COR-L47 (cell line): ENCODE measurements around the gene MYL3.

Source experiments
- DNase-seq: peaks from one replicate; lab custom pipeline; 2025; lab: John Stamatoyannopoulos, UW

The MYL3 gene

DNA sequence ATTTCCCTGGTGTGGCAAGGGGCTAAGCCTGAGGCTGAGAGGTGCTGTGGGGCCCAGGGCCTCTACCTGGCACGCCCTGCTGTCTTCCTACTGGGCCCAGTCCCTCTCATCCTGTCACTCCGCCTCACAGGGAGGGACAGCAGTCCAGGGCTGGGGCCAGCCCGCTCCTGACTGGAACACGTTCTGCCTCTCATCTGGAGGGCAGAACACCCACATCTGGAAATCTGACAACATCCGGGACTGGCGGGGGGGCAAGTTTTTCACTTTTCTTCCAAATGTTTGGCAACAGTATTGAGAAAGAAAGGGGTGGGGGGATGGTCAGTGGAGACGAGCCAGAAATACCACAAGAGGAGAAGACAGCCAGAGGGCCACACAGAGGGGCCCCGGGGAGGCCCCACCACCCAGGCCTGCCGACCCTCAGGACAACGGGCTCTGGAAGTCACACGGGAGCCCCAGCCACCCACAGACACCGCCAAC lies 1.8 kb upstream of the MYL3 start:
- no peak for DNase-seq

GRCh38 chr3:46864061-46864881 lies 1.0 kb upstream of the MYL3 start:
- DNase-seq, result no peak

DNA sequence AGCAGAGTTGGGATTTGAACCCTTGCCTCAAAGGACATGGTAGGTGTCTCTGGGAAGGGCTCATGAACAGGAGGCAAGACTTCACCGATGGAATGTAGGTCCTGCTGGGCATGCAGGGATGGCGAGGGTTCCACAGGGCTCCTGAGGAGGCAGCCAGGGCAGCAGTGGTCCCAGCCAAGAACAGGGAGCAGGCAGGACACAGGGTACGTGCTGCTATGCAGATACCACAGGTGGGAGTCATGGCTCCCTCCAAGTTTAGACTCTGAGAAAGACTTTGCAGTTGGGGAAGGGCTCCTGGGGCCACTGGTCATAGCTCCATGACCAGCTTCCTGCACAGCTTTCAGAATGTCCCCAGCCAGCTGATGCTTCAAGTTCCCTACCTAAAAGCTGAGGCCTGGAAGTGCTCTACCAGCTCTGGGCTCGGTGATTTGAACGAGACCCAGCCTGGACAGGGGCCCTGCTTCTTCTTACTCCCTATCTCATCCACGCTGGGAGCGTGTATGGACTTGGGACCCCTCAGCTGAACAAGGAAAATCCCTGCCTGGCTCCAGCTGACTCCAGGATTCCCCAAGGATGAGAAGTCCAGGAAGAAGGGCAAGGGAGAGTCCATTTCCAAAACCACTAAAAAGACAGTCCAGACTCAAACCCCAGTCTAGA lies 747 bp downstream of the MYL3 start:
- DNase-seq, result no peak

DNA sequence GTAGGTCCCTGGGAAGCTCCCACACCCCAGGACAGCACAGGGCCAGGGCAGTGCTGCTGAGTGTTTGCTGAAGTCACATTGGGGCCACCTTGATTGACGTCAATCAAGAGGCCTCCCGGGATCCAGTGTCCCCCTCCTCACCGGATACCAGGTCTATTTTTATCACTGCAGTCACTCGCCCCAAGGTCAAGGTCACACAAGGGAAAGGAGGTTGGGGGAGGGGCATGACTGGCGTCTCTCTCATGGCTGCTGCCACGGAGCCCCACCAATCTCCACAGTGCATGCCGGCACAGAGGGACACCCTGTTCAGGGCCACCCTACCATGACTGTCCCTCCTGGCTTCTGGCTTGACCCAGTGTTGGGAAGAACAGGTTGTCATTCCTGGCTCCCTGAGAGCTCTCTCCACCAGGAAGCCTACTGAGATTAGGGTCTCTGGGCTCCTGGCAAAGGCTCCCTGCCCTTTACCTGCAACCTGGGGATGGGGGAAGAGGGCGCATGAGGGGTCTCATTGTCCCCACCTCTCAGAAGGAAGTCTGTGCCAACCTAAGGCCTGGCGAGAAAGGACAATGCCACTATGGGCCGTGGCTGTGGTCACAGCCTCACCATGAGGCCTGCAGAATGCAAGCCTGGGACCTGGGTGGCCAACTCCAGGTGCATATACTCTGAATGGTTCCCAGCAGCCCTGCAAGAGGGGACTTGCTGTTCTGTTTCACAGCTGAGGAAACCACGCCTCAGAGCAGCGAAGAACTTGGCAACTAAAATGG lies 1.5 kb downstream of the MYL3 start:
- no peak for DNase-seq

DNA sequence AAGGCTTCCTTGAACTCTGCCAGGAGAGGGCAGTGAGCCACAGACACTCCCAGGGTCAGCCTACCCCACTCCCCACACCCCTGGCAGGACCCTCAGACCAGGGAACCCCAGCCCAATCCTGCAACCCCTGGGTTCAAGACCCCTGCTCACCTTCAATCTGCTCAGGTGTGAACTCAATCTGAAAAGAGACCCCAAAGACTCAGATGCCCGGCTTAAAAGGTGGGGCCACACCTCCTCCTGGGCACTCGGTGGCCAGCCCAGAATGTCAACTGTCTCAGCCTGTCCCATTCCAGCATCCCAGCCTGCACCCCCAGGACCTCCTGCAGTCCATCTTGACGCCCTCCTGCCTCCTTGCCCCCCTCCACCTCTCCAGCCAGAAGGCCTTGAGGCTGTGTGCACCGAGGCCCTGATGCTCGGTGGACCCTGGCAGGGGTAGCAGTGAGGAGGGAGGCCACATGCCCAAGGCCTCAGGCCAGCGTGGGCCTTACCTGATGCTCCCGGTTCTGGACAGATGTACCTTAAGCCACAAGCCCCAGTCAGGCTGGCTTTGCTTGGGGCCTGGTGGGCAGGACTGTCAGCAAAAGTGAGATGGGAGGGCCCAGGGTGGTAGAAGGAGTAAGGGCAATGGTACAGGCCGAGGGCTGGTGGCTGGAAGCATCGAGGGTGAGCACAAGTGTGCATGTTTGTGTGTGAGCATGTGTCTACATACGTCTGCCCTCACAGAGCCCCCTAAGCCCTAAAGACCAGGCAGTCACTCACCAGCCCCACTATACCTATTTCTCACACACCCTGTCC lies 2.2 kb downstream of the MYL3 start:
- no peak for DNase-seq

- no peak for DNase-seq
These were observed 3.0 kb downstream of the MYL3 start for GRCh38 chr3:46860017-46860809.

DNA sequence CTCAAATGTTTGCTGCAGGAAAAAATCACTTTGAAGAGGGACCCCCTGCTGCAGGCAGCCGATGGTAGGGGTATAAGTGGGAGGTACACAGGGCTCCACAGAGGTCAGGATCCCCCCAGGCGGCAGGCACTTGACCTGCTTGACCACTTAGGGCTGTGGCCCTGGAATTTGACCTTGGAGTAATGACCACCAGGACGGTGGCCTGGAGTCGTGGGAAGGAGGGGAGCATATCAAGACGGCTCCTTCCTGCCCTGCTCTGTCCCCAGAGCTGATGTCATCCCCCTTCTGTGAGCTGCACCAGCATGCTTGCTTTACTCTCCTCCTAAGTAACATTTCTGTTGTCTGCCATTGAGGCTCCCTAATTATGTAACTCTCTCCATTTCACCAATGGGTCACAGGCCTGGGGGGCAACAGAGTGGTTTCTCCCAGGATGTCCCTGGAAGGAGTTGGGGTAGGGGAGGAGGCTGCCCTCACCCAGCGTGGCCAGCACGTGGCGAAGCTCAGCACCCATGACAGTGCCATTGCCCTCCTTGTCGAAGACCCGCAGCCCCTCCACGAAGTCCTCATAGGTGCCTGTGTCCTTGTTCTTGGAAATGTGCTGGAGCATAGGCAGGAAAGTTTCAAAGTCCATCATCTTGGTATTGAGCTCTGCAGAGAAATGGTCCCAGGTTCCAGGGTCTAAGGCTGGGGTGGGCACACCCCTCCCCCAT lies 4.1 kb downstream of the MYL3 start:
- DNase-seq, result no peak

GRCh38 chr3:46858456-46858855 lies 4.8 kb downstream of the MYL3 start:
- DNase-seq, result no peak

DNA sequence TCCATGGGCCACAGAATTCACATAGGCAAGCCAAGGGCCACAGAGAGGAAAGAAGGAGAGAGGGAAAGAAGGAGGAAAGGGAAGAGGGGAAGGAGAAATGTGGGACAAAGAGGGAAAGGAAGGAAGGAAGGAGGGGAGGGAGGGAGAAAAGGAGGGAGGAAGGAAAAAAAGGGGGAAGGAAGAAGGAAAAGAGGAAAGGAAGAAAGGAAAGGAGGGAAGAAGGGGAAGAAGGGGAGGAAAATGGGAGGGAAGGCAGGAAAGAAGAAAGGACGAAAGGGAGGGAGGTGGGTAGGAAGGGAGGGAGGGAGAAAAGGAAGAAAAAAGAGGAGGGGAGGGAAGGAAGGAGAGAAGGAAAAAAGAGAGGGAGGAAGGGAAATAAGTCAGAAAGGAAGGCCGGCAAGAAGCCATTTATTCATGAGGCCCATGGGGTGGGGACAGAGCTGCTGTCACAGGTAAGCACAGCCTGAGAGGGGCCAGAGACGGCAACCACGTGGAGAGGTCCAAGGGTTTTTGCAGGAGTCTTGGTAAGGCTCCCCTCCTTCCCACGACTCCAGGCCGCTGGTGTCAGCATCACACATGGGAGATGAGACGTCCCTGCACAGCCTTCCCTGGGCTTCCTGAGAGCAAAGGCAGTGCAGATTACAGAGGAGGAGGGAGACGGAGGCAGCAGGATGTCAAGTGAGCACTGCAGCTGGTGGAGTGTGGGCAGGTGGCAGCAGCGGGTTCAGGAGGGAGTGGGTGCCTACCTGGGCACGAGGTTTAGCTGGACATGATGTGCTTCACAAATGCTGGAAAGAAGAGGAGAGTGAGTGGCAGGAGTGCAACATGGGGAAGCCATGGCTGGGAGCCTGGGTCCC lies 5.5 kb downstream of the MYL3 start:
- no peak for DNase-seq

GRCh38 chr3:46856576-46857471 lies 6.4 kb downstream of the MYL3 start:
- no peak for DNase-seq

DNA sequence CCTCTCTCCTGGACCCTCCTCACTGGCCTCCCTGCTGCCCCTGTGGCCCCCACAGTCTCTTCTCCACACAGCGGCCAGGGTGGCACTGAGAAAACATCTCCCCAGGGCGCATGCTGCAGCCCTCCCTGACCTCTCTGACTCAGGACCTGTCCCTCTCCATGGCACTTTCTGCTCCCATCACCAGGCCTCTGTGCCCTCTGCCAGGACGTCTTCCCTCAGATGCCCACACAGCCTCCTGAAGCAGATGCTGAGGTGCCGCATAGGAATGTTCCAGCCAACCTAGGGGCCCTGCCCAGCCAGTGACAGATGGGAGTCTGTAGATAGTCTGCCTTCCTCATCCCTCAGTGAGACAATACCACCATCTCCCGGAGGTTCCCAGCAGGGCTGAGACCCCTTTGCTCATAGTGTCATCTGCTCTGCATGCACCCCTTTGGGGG lies 8.7 kb downstream of the MYL3 start:
- DNase-seq, result no peak

DNA sequence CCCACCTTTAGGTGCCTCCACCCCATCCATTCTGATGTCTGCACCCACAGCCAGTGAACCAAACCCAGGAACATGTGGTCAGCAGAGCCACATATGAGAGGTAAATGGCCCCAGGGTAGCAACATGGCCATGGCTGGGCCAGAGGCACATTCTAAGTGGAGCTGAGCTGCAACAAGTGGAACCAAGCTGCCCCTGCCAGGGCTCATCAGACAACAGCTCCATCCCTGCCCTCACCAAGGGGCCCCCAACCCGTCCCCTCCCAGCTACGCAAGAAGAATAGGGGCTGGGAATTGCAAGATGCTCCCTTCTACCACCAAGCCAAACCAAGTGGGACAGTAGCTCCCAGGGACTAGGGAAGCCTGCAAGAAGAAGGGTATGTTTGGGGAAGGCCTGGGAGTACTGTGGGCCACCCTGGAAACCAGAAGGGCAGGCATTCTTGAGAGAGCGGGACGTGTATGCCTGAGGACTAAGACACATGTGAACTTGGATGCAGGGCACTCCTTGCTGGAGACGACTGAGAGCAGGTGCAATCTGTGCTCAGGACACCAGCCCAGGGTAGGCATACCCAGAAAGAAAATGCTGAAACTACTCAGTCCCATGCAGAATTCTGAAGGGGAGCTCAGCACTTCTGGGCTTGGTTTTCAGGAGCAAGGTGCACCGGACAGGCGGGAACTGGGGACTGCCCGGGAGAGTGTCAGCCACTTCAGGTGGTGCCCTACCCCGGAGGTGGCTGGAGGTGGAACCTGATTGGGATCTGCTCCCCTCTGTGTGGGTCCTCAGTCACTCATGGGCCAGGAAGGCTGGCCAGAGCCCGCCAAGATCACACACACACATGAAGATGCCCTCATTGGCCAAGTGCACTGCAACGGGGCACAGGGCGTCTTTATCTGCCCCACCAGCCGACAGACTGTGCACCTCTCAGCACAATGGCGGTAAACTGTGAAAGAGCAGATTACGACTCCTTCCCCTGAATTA lies 9.5 kb downstream of the MYL3 start:
- DNase-seq, result no peak

DNA sequence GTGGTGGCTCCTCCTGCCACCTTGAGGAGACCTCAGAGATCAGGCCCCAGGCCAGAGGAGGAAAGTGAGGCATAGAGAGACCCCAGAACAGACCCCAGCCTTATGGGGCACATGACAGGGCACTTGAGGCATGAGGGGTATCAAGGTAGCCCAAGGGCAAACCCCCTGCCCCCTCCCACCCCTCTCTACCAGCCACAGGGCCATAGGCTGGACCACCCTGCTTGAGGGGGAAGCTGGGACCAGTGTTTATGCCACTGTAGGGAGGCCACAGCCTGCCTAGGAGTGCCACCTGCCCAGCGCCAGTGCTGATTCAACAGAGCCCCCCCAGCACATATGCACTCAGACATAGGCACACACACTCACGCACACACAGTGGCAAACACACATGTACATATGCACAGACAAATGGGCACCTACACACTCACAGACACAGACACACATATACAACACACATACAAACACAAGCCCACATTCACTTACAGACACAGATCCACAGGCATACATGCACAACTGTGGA lies 10.3 kb downstream of the MYL3 start:
- DNase-seq, result no peak

DNA sequence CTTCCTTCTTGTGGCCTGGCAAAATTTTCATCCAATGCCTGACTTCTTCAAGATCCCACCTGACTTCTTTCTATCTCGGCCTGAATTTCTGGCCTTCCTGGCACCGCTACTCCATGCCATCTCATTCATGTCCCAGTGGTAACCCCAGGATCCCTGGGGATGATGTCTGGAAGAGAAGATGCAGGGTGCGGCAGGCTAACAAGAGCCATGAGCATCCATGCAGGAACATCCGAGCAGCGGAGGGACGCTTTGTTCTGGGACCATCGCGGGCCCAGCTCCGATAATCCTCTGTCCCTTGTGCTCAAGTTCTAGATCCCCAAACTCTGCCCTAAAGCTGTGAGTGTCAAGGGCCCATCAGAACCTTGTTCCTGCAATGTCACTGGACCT lies 10.9 kb downstream of the MYL3 start:
- DNase-seq, result no peak

GRCh38 chr3:46851364-46852333 lies 11.6 kb downstream of the MYL3 start:
- DNase-seq, result no peak

- no peak for DNase-seq
These were observed 12.8 kb downstream of the MYL3 start for GRCh38 chr3:46850468-46850779.
